Hematopoietic multipotent progenitor cell treated with erythropoietin and hydrocortisone succinate and interleukin-3 and kit ligand, for 17 days (in vitro differentiated cells): ENCODE measurements around the gene SLC35B2.
A peak's percentile ranks its signal among the peaks of the same experiment; 100 is the strongest.
"Not testable (repeated sequence)": the region's sequence is repeated elsewhere in the genome, so short reads cannot be mapped to it uniquely, and the experiment has no call there.

Experiments
- DNase-seq: peaks from one replicate; pipeline ENCODE4 v3.0.0-alpha.2; 2015; ENCODE audit warnings: low spot score

SLC35B2 gene

GRCh38 chr6:44234101-44235025 lies 23.0 kb downstream of the SLC35B2 start:
- peak; percentile 76 for DNase-seq

- DNase-seq: no peak
Observed at GRCh38 chr6:44233567-44234100, 23.7 kb downstream of the SLC35B2 start.

- DNase-seq: no peak
Observed at GRCh38 chr6:44232676-44233566, 24.4 kb downstream of the SLC35B2 start.

- DNase-seq: not testable (repeated sequence)
Observed at GRCh38 chr6:44231426-44231825, 25.9 kb downstream of the SLC35B2 start.

- no peak for DNase-seq
Observed at GRCh38 chr6:44230034-44230675, 27.2 kb downstream of the SLC35B2 start.

- no peak for DNase-seq
Observed at GRCh38 chr6:44229376-44230033, 27.8 kb downstream of the SLC35B2 start.

- no peak for DNase-seq
Observed at GRCh38 chr6:44228836-44229235, 28.5 kb downstream of the SLC35B2 start.

- no peak for DNase-seq
Observed at GRCh38 chr6:44228433-44228832, 28.9 kb downstream of the SLC35B2 start.

GRCh38 chr6:44228031-44228430 lies 29.3 kb downstream of the SLC35B2 start:
- DNase-seq: no peak

- peak; percentile 43 for DNase-seq
Observed at GRCh38 chr6:44227148-44227793, 30.1 kb downstream of the SLC35B2 start.

GRCh38 chr6:44226368-44227147 lies 30.8 kb downstream of the SLC35B2 start:
- no peak for DNase-seq

- DNase-seq: peak; percentile 74
Observed at GRCh38 chr6:44225579-44226325, 31.6 kb downstream of the SLC35B2 start.

GRCh38 chr6:44224965-44225305 lies 32.4 kb downstream of the SLC35B2 start:
- no peak for DNase-seq

- DNase-seq: peak; percentile 60
Observed at GRCh38 chr6:44224029-44224964, 33.0 kb downstream of the SLC35B2 start.

GRCh38 chr6:44223319-44224028 lies 33.9 kb downstream of the SLC35B2 start, which contains the start of gene SLC29A1:
TSS of gene SLC29A1 (plus strand) at chr6:44223595. CDS start at chr6:44227314, 3,719 bp downstream.
- peak; percentile 79 for DNase-seq

GRCh38 chr6:44222486-44223318 lies 34.6 kb downstream of the SLC35B2 start:
- DNase-seq: peak; percentile 23

- DNase-seq: no peak
Observed at GRCh38 chr6:44221961-44222335, 35.4 kb downstream of the SLC35B2 start.
